Left kidney (tissue), 2 donors: ENCODE data around the gene CNTN4. TPM values are rescaled to one million over a fixed set of nuclear protein-coding genes. Genes with fewer than 3 reads are reported as not detected.
"Not testable (repeated sequence)": the region's sequence is repeated elsewhere in the genome, so short reads cannot be mapped to it uniquely, and the experiment has no call there.

Source experiments
- DNase-seq: peaks from one replicate; pipeline ENCODE4 v3.0.0-alpha.2; 2013
- polyA plus RNA-seq: library from polyadenylated mRNA; unstranded; fragments of 120-200 nt; gene quantifications from one replicate; pipeline ENCODE4 v1.2.1, GENCODE V29; 2013; ENCODE audit not compliant: insufficient read length

The CNTN4 gene
- polyA plus RNA-seq, 1 donor = 30.1 TPM

GRCh38 chr3:2978977-2979732, 880.5 kb downstream of the CNTN4 start:
- DNase-seq = no peak

DNA sequence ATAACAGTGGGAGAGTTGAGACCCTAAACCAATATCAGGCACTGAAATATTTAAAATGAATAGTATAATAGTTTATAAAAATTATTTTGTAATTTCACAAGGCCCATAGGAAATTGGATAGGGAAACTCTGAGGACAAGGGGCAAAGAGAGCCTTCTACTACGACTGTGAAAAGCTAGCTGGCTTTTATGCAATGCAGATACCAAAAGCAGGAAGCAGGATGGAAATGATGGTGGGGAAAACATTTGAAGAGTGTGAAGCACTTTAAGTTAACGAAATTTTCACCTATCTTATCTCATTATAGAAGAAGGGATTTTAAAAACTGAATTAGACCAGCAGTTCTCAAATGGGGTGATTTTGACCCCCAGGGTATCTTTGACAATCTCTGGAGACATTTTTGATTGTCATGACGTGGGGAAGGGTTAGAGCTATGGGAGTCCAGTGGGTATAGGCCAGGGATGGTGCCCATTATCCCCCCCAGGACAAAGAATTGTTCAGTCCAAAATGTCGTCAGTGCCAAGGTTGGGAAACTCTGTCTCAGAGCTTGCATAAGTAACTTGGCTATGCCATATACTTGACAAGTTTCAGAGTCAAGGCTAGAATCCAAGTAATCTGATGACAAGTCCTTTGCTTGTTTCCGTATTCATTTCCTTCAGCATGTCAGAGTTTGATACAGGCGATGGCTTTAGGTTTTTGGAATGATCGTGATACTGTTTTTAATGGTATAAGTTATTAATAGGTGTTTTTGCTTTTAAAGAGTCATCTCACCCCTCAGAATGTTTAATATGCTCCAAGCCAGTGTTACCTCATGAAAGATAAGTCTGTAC, 885.6 kb downstream of the CNTN4 start:
- DNase-seq = no peak

DNA sequence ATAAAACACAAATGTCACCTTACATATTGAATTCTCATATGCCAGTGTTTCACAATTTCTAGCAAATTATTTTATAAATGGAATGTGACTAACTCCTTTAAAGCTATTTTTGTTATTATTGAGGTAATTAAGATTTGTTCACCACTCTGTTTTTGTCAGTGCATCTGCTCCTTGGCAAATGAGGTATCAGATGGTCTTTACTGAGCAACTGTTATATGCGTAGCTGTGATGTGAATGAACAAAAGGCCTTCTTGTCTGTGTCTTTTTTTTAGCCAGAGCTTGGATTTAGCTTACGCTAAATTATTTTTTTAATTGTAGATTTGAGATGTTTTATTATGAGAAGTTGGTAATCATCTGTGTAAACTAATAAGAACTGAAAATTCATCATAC, 886.2 kb downstream of the CNTN4 start:
- no peak for DNase-seq

DNA sequence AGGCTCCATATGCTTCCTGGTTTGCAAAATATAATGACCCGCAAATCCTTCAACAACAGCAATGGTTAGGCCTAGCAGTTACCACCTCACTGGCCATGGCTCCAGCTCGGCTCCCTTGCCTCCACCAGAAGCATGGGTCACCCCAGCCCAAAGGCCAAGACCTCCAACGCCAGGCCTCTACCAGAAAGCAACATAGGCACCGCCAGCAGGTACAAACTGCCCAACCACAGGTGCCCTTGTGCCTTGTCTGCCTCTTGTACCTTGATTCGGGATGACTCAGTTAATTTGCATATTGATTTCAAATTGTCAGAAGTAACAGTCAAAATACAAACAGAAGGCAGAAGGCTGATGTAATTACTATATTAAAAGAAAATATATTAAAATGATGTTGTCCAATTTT, 886.8 kb downstream of the CNTN4 start:
- no peak for DNase-seq

- no peak for DNase-seq
Observed at GRCh38 chr3:2992534-2992933, 893.9 kb downstream of the CNTN4 start.

DNA sequence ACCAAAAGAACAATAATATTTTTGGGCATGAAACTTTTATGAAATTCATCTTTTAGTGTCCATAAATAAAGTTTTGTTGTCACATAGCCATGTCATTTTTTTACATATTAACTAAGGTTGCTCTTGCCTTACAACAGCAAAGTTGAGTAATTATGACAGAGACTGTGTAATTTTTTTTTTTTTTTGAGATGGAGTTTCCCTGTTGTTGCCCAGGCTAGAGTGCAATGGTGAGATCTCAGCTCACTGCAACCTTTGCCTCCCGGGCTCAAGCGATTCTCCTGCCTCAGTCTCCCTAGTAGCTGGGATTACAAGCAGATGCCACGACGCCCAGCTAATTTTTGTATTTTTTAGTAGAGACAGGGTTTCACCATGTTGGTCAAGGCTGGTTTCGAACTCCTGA, 894.5 kb downstream of the CNTN4 start:
- DNase-seq = not testable (repeated sequence)

GRCh38 chr3:2993736-2994135, 895.1 kb downstream of the CNTN4 start:
- peak; percentile 56 for DNase-seq

- no peak for DNase-seq
Observed at GRCh38 chr3:2995195-2995594, 896.5 kb downstream of the CNTN4 start.

- no peak for DNase-seq
Observed at GRCh38 chr3:3005146-3005744, 906.6 kb downstream of the CNTN4 start.

DNA sequence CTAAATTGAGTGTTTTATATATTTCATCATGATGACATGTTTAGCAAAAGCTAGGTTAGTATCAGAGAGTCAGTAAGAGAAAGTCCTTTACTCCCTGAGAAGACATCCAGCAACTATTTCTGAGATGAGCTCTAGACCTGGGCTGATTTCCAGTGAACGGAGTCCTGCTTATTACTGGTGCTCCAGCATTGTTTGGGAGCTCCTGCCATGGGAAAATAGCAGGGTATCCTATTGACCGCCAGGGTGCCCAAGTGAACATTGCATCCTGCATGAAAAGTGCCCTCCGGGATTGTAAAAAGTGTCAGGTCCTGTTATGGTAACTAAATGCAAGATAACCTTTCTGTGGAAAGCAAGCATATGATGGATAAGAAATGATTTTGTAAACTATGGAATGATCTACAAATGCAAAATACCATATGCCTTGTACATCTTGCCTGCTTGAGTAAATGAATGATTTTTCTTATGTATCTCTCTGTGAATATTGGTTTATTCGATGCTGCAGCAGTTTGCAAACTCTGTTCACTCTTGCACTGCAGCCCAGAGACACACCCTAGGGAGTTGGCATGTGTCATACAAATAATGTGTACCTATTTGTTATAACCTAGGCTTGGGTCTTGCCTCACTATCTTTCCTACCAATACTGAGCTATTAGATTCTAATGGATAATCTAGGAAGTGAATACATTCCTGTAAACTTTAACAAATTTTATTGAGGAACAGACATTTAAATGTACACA, 914.8 kb downstream of the CNTN4 start:
- DNase-seq = no peak

- DNase-seq = peak; percentile 68
Observed at GRCh38 chr3:3015185-3016089, 916.8 kb downstream of the CNTN4 start.

GRCh38 chr3:3016226-3016625, 917.6 kb downstream of the CNTN4 start:
- no peak for DNase-seq

- no peak for DNase-seq
Observed at GRCh38 chr3:3020209-3020608, 921.5 kb downstream of the CNTN4 start.

DNA sequence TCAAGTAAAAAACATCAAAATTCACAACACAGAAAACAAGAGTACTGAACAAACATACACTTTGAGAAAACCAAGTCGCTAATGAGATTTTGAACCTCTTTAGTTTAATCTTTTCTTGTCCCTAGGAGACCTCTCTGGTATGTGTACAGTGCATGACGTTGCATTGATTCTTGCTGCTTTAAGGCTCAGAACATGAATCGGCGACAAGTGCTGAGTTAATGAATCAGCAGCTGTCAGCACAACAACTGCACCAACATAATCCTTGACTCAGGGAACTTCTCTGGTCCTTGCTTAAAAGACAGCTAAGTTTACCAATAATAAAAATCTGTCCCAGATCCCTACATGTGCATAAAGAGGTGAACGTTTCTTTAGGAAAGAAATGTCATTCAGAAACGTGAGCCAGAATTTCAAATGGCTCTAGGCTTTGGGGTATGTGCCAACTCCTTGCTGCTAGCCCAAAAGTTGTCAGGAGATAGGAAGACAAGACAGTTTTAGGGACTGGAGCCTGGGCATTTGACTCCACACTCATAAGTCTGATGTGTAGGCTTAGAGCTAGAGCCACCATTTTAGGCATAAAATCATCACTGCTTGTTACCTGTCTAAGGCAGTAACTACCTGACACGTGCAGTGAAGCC, 924.6 kb downstream of the CNTN4 start:
- no peak for DNase-seq

DNA sequence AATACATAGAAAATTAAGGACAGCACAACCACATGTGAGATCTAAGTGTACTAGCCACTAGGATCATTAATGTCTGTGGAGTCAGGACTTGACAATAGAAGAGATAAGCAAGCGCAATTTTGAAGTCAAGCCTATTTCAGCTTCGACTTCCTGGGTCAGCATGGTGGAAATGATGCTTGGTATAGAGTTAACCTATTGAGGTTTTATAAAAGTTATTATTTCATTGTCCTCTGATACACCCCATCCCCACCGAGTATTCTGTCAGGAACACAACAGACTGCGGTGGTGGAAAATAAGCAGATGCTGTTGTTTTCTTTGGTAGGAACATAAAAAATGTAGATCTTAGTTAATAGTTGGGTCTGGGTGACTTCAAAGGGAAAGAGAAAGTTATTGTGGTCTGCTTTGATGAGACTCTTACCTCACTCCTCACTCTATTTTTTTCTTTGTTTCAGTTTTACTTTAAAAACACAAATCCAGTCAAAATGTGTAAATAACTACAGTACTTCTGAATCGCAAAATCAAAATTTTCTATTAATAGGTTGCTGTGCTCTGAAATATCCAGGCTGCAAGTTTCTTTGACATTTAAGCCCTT, 929.4 kb downstream of the CNTN4 start:
- no peak for DNase-seq

GRCh38 chr3:3031326-3031725, 932.7 kb downstream of the CNTN4 start:
- no peak for DNase-seq

GRCh38 chr3:3037156-3037555, 938.5 kb downstream of the CNTN4 start:
- no peak for DNase-seq

DNA sequence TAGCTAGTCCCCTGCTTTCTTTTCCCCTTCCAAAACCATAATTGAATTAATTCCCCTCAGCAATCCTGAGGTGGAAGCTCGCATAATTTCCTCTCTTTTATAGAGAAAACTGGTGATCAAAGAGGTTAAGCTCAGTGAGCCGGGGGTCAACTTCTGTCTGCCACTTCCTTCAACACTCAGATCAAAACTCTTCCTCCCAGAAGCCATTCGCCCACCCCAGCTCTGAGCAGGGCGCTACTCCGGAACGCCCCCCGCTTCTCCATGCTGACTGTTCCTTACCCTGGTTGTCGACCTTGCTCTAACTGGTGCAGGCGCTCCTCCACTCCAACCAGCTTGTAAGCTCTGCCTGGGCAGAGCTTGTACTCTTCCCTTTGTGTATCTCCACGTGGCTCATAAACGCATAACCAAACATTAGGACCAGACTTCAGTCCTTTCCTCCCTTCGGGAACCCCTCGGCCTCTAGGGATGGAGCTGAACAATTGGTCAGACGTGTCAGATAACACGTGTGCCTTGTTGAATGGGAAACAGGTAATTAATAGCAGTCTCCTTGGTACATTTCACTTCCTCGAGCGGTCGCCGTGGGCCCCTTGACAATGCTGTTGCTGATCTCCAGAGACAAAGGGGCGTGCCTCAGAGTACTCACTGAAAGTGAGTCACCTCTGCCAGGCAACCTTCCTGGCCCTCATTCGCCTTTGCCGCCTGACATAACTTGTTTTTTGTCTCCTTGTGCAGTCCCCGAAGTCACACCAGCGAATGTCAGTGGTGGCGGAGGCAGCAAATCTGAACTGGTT, 939.7 kb downstream of the CNTN4 start:
- no peak for DNase-seq

- DNase-seq = no peak
Observed at GRCh38 chr3:3053974-3054373, 955.3 kb downstream of the CNTN4 start.

DNA sequence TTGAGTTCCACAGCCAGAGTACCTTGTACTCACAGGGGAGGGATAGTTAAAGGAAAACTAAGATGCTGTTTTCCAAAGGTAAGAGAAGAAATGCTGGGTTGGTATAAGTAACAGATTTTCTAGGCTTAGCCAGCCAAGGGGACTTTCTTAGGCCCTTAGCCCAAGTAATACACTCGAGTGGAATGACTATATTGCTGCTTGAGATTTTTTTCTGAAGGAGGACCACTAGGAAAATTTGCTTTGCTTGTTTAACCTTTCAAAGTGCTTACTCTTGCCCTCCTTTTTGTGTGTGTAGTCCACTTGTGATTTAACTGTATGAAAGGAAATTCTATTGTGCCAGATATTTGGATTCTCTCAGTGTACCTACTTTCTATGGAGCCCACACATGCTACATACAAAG, 961.0 kb downstream of the CNTN4 start:
- DNase-seq = no peak
